ENCODE data around the gene LRSAM1. TPM values are rescaled to one million over a fixed set of nuclear protein-coding genes. Genes with fewer than 3 reads are reported as not detected.
"Not testable (repeated sequence)": the region's sequence is repeated elsewhere in the genome, so short reads cannot be mapped to it uniquely, and the experiment has no call there.

The LRSAM1 gene
- total and polyA plus RNA-seq, 4 donors, result 14.7 to 44.5 (median 27.1) TPM

DNA sequence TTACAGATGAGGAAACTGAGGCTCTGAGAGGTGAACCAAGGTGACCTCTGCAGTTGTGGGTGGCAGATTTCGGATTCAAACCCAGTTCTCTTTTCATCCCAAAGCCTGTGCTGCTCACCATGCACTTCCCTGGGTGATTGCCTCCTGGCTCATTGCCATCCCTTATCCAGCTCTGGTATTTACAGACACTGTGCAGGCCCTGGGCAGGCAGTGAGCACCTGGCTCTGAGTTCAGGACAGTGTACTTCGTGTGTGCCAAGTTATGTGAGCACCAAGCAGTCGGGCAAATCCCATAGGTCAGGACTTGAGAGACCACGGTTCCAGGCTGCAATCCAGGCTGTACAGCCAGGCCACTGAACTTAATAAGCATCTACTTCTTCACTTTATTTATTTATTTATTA, 1.4 kb downstream of the LRSAM1 start:
- H3K4me1 ChIP-seq (ENCODE audit: control insufficient read depth, insufficient read depth, low read length), result peaks cover 29% of the 10 kb centered on the region

DNA sequence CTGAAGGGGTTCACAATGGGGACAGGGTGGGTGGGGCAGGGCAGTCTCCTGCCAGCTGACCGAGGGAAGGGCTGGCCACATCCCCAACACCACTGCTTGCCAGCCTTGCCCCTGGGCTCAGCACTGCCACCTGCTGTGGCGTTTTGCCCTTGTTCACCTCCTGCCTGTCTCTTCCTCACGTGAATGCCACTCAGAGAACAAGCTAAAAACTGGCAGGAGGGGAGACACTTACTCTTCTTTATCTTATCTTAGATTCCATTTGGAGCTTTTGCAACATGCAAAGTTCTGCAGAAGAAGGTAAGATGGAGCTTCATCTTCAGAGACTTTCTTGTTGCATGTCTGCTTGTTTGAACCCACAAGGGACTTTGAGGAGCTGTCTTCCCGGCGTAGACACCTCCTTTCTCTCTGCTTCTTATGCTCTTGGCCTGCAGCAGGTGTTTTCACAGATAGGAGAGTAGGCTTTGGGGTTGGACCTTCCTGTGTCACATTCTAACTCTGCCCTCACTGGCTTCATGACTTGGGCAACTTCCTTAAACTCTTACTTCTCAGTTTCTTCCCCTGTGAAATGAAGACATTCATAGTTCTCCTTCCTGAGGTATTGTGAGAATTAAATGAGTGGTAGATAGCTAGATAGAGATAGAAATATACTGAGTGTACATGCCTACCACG, 4.1 kb downstream of the LRSAM1 start:
- WGBS (ENCODE audit: insufficient coverage), result 62% methylated on average over 4 of the region's 6 CpGs
- H3K9me3 ChIP-seq (ENCODE audit: control insufficient read depth, insufficient read depth, low read length), result no peaks in the 10 kb centered on the region
- no peak overlapping the region for H3K4me3 ChIP-seq (ENCODE audit: low read depth, low read length)
- peaks cover 17% of the 10 kb centered on the region for H3K4me1 ChIP-seq (ENCODE audit: control insufficient read depth, insufficient read depth, low read length)
- no peaks in the 10 kb centered on the region for H3K27me3 ChIP-seq (ENCODE audit: control insufficient read depth, insufficient read depth, low read length)
- H3K27ac ChIP-seq (ENCODE audit: low read depth, low read length), result no peak overlapping the region
- DNase-seq (ENCODE audit: low read depth in 4 of 6, low spot score in 6 of 6), result no peak
- H3K36me3 ChIP-seq (ENCODE audit: control insufficient read depth, insufficient read depth, low read length), result peaks cover 55% of the 10 kb centered on the region

More for the DNA sequence above, 1.4 kb downstream of the LRSAM1 start:
- 79% methylated on average over 3 of the region's 4 CpGs for whole genome bisulfite sequencing (ENCODE audit: insufficient coverage)
- no peak overlapping the region for H3K4me3 ChIP-seq (ENCODE audit: low read depth, low read length)
- no peak overlapping the region for H3K27ac ChIP-seq (ENCODE audit: low read depth, low read length)
- DNase-seq (ENCODE audit: low read depth in 4 of 6, low spot score in 6 of 6), result peak in 1 of 6 donors; percentile 25
- H3K9me3 ChIP-seq (ENCODE audit: control insufficient read depth, insufficient read depth, low read length), result no peaks in the 10 kb centered on the region
- H3K27me3 ChIP-seq (ENCODE audit: control insufficient read depth, insufficient read depth, low read length), result no peaks in the 10 kb centered on the region
- peaks cover 48% of the 10 kb centered on the region for H3K36me3 ChIP-seq (ENCODE audit: control insufficient read depth, insufficient read depth, low read length)

DNA sequence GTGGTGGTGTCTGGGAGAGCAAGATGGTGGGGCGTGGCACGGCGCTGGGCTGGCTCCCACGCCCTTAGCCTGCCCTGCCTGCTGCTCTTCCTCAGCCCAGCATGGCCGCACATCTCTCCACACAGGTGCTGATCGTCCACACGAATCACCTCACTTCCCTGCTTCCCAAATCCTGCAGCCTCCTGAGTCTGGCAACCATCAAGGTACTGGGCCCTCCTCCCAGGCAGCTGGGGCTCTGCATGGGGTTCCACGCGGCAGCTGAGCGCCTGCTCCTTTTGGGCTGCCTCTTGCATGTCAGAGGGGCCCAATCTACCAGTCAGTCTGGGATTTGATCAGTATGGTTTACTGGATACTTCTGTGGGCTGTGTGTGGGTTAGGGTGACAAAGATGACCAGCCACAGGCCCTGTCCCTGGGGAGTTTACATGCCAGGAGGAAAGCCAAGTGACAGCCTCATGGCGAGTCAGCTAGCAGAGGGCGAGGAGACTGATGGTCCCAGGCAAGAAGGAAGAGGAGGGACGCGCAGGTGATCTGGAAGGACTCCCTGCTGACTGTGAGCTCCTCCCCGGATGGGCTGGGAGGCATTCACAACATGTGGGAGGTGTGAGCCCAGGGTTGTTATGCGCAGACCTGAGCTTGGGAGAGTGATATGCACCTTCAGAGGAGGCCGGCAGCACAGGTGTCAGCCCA, 6.0 kb downstream of the LRSAM1 start:
- Histone ChIP-seq H3K27me3 (ENCODE audit: control insufficient read depth, insufficient read depth, low read length) (no peaks in the 10 kb centered on the region), H3K27ac (ENCODE audit: low read depth, low read length) (no peak overlapping the region), H3K4me3 (ENCODE audit: low read depth, low read length) (no peak overlapping the region), H3K9me3 (ENCODE audit: control insufficient read depth, insufficient read depth, low read length) (no peaks in the 10 kb centered on the region), H3K36me3 (ENCODE audit: control insufficient read depth, insufficient read depth, low read length) (peaks cover 72% of the 10 kb centered on the region), H3K4me1 (ENCODE audit: control insufficient read depth, insufficient read depth, low read length) (peaks cover 7% of the 10 kb centered on the region)
- no peak for DNase-seq (ENCODE audit: low read depth in 4 of 6, low spot score in 6 of 6)
- 80% methylated on average over 16 of the region's 17 CpGs for WGBS (ENCODE audit: insufficient coverage)

DNA sequence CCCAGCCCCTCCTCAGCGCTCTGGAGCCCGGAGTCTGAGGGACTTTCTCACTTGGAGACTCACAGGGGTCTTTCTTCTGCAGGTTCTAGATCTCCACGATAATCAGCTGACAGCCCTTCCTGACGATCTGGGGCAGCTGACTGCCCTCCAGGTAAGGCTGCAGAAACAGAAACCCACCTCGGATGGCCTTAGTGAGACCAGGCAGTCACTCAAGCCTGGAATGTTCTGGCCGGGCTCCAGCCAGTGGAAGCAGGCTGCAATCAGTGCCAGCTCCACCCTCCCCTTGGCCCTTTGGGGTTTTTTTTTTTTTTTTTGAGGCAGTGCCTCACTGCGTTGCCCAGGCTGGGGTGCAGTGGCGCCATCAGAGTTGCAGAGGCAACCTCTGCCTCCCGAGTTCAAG, 7.6 kb downstream of the LRSAM1 start:
- WGBS (ENCODE audit: insufficient coverage), result 79% methylated on average over 6 of the region's 9 CpGs
- peaks cover 83% of the 10 kb centered on the region for H3K36me3 ChIP-seq (ENCODE audit: control insufficient read depth, insufficient read depth, low read length)
- no peaks in the 10 kb centered on the region for H3K9me3 ChIP-seq (ENCODE audit: control insufficient read depth, insufficient read depth, low read length)
- no peak for DNase-seq (ENCODE audit: low read depth in 4 of 6, low spot score in 6 of 6)
- no peak overlapping the region for H3K4me3 ChIP-seq (ENCODE audit: low read depth, low read length)
- H3K27me3 ChIP-seq (ENCODE audit: control insufficient read depth, insufficient read depth, low read length), result no peaks in the 10 kb centered on the region
- no peak overlapping the region for H3K27ac ChIP-seq (ENCODE audit: low read depth, low read length)
- no peaks in the 10 kb centered on the region for H3K4me1 ChIP-seq (ENCODE audit: control insufficient read depth, insufficient read depth, low read length)

DNA sequence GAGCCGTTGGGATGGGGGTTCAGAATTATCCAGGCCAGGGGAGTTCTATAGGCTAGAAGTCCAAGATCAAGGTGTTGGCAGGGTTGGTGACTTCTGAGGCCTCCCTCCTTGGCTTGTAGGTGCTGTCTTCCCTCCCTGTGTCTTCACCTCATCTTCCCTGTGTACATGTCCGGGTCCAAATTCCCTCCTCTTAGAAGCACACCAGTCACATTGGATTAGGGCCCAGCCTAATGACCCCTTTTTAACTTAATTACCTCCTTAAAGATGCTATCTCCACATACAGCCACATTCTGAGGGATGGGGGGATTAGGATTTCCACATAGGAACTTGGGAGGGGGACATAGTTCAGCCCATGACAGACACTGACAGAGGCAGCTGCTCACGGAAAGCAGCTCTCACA, 12.1 kb downstream of the LRSAM1 start:
- Histone ChIP-seq H3K4me3 (ENCODE audit: low read depth, low read length) (no peak overlapping the region), H3K27ac (ENCODE audit: low read depth, low read length) (no peak overlapping the region), H3K36me3 (ENCODE audit: control insufficient read depth, insufficient read depth, low read length) (peaks cover 78% of the 10 kb centered on the region), H3K4me1 (ENCODE audit: control insufficient read depth, insufficient read depth, low read length) (no peaks in the 10 kb centered on the region), H3K9me3 (ENCODE audit: control insufficient read depth, insufficient read depth, low read length) (no peaks in the 10 kb centered on the region), H3K27me3 (ENCODE audit: control insufficient read depth, insufficient read depth, low read length) (no peaks in the 10 kb centered on the region)
- 85% methylated on average over 2 of the region's 3 CpGs for WGBS (ENCODE audit: insufficient coverage)
- DNase-seq (ENCODE audit: low read depth in 4 of 6, low spot score in 6 of 6), result no peak

DNA sequence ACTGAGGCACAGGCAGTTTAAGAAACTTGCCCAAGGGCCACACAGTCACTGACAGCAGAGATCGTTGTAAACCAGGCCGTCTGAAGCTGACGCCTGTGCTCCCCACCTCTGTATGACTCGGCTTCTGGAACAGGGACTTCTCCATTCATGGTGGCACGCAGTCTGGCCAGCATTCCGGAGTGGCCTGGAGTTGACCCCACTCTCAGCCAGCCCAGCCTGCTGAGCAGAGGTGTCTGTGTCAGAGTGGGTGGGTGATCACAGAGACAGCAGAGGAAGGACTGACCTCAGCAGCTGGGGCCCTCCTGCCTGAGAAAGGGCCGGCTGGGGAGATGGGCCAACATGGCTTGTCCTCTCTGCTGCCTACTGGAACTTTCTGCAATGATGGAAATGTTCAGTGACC, 12.6 kb downstream of the LRSAM1 start:
- Histone ChIP-seq H3K27me3 (ENCODE audit: control insufficient read depth, insufficient read depth, low read length) (no peaks in the 10 kb centered on the region), H3K4me3 (ENCODE audit: low read depth, low read length) (no peak overlapping the region), H3K4me1 (ENCODE audit: control insufficient read depth, insufficient read depth, low read length) (no peaks in the 10 kb centered on the region), H3K36me3 (ENCODE audit: control insufficient read depth, insufficient read depth, low read length) (peaks cover 75% of the 10 kb centered on the region), H3K9me3 (ENCODE audit: control insufficient read depth, insufficient read depth, low read length) (no peaks in the 10 kb centered on the region), H3K27ac (ENCODE audit: low read depth, low read length) (no peak overlapping the region)
- 60% methylated on average over 7 of the region's 7 CpGs for WGBS (ENCODE audit: insufficient coverage)
- no peak for DNase-seq (ENCODE audit: low read depth in 4 of 6, low spot score in 6 of 6)

DNA sequence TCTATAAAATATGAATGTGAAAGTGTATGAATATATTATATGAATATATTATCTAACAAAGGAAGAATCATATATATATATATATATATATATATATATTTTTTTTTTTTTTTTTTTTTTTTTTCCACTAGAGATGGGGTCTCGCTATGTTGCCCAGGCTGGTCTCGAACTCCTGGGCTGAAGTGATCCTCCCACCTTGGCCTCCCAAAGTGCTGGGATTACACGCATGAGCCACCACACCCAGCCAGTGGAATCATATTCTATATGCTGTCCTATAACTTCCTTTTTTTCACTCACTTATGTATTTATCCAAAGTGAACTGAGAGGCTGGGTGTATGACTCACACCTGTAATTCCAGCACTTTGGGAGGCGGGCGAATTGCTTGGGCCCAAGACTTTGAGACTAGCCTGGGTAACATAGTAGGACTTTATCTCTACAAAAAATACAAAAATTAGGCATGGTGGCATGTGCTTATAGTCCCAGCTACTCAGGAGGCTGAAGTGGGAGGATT, 15.2 kb downstream of the LRSAM1 start:
- not testable (repeated sequence) for H3K27me3 ChIP-seq (ENCODE audit: control insufficient read depth, insufficient read depth, low read length); H3K27ac ChIP-seq (ENCODE audit: low read depth, low read length); H3K4me1 ChIP-seq (ENCODE audit: control insufficient read depth, insufficient read depth, low read length); H3K4me3 ChIP-seq (ENCODE audit: low read depth, low read length); H3K9me3 ChIP-seq (ENCODE audit: control insufficient read depth, insufficient read depth, low read length); DNase-seq (ENCODE audit: low read depth in 4 of 6, low spot score in 6 of 6)
- no CpG with 5 or more reads among the region's 5 CpGs for WGBS (ENCODE audit: insufficient coverage)
- peaks cover 62% of the 10 kb centered on the region for H3K36me3 ChIP-seq (ENCODE audit: control insufficient read depth, insufficient read depth, low read length)

DNA sequence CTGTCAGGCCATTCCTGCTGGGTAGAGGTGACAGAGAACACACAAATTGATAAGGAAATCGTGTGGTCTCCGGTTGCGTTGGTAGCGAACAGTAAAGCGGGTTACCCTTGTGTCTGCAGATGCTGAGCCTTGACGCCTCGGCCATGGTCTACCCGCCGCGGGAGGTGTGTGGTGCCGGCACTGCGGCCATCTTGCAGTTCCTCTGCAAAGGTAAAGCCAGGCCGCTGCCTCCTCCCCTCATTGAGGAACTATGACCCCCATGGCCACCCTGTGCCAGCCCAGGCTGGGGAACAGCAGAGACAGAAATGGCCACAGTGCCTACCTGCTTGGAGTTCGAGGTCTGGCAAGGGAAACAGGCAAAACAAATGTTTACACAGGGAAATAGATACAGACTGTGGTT, 16.3 kb downstream of the LRSAM1 start:
- Histone ChIP-seq H3K9me3 (ENCODE audit: control insufficient read depth, insufficient read depth, low read length) (no peaks in the 10 kb centered on the region), H3K27me3 (ENCODE audit: control insufficient read depth, insufficient read depth, low read length) (no peaks in the 10 kb centered on the region), H3K27ac (ENCODE audit: low read depth, low read length) (no peak overlapping the region), H3K4me1 (ENCODE audit: control insufficient read depth, insufficient read depth, low read length) (no peaks in the 10 kb centered on the region), H3K36me3 (ENCODE audit: control insufficient read depth, insufficient read depth, low read length) (peaks cover 52% of the 10 kb centered on the region), H3K4me3 (ENCODE audit: low read depth, low read length) (no peak overlapping the region)
- no peak for DNase-seq (ENCODE audit: low read depth in 4 of 6, low spot score in 6 of 6)
- WGBS (ENCODE audit: insufficient coverage), result 95% methylated on average over 14 of the region's 14 CpGs

DNA sequence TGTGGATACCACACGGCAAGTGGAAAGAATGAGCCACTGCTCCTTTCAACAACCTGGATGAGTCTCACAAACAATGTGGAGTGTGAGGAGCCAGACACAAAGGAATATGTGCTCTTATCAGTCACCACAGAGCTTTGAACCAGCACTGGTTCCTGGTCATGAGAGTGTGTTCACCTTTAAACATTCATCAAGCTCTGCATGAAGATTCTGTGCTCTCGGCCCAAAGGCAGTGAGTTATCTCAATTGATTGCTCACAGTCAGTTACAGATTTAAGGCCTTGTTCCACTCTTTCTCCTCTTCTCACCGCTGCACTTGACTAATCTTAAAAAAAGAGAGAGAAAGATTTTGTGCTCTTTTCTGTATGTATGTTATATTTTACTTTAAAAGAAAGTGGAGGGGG, 19.4 kb downstream of the LRSAM1 start:
- peaks cover 52% of the 10 kb centered on the region for H3K36me3 ChIP-seq (ENCODE audit: control insufficient read depth, insufficient read depth, low read length)
- H3K4me1 ChIP-seq (ENCODE audit: control insufficient read depth, insufficient read depth, low read length), result no peaks in the 10 kb centered on the region
- no peak overlapping the region for H3K4me3 ChIP-seq (ENCODE audit: low read depth, low read length)
- no peaks in the 10 kb centered on the region for H3K9me3 ChIP-seq (ENCODE audit: control insufficient read depth, insufficient read depth, low read length)
- H3K27ac ChIP-seq (ENCODE audit: low read depth, low read length), result no peak overlapping the region
- no peaks in the 10 kb centered on the region for H3K27me3 ChIP-seq (ENCODE audit: control insufficient read depth, insufficient read depth, low read length)
- 83% methylated on average over 1 of the region's 3 CpGs for WGBS (ENCODE audit: insufficient coverage)
- no peak for DNase-seq (ENCODE audit: low read depth in 4 of 6, low spot score in 6 of 6)

DNA sequence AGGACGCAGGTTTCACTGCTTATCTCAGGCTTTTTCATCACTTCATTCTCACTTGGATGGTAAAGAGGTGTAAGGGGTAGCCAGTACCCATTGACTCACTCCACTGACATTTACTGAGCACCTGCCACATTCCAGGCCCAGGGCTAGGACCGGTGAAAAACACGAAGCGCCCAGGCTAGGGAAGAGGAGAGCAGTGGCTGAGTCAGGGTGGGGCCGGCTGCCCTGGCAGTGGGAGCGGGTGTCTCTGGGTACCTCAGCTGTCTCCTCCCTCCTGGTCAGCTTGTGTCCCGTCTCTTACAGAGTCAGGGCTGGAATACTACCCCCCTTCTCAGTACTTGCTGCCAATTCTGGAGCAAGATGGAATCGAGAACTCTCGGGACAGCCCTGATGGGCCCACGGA, 22.2 kb downstream of the LRSAM1 start:
- Histone ChIP-seq H3K36me3 (ENCODE audit: control insufficient read depth, insufficient read depth, low read length) (peaks cover 57% of the 10 kb centered on the region), H3K27me3 (ENCODE audit: control insufficient read depth, insufficient read depth, low read length) (no peaks in the 10 kb centered on the region), H3K9me3 (ENCODE audit: control insufficient read depth, insufficient read depth, low read length) (no peaks in the 10 kb centered on the region), H3K27ac (ENCODE audit: low read depth, low read length) (no peak overlapping the region), H3K4me1 (ENCODE audit: control insufficient read depth, insufficient read depth, low read length) (no peaks in the 10 kb centered on the region), H3K4me3 (ENCODE audit: low read depth, low read length) (no peak overlapping the region)
- no peak for DNase-seq (ENCODE audit: low read depth in 4 of 6, low spot score in 6 of 6)
- WGBS (ENCODE audit: insufficient coverage), result 98% methylated on average over 8 of the region's 10 CpGs

Measured in spinal cord (tissue), 10 donors.